VCaP (cell line): ENCODE data around the gene SHANK1.

Experiments used
- H3K27ac ChIP-seq: fragments of 450-650 bp; 2 replicates; pipeline ENCODE4 v1.5.1; 2017
- TF ChIP-seq, protein P1 (sequence below): fragments of 450-650 bp; conservative IDR thresholded peaks from 2 replicates; pipeline ENCODE4 v1.5.1; 2017; ENCODE audit warnings: mild to moderate bottlenecking, moderate library complexity

The SHANK1 gene

DNA sequence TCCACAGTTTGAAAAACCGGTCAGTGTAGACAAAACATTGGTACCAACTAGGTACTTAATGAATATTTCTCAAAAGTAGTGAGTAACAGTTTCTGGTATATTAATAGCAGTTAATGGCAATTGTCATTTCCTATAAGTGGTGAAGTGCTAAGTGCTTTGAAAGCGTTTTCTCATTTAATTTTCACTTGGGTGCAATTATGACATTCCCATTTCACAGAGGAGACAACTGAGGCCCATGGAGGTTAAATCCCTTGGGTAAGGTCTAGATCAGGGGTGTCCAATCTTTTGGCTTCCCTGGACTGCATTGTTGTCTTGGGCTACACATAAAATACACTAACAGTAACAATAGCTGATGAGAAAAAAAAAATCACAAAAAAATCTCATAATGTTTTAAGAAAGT is 79.2 kb downstream of the SHANK1 start:
- no peak overlapping the region for H3K27ac ChIP-seq
- TF ChIP-seq, protein P1, sequence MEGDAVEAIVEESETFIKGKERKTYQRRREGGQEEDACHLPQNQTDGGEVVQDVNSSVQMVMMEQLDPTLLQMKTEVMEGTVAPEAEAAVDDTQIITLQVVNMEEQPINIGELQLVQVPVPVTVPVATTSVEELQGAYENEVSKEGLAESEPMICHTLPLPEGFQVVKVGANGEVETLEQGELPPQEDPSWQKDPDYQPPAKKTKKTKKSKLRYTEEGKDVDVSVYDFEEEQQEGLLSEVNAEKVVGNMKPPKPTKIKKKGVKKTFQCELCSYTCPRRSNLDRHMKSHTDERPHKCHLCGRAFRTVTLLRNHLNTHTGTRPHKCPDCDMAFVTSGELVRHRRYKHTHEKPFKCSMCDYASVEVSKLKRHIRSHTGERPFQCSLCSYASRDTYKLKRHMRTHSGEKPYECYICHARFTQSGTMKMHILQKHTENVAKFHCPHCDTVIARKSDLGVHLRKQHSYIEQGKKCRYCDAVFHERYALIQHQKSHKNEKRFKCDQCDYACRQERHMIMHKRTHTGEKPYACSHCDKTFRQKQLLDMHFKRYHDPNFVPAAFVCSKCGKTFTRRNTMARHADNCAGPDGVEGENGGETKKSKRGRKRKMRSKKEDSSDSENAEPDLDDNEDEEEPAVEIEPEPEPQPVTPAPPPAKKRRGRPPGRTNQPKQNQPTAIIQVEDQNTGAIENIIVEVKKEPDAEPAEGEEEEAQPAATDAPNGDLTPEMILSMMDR = no peak

DNA sequence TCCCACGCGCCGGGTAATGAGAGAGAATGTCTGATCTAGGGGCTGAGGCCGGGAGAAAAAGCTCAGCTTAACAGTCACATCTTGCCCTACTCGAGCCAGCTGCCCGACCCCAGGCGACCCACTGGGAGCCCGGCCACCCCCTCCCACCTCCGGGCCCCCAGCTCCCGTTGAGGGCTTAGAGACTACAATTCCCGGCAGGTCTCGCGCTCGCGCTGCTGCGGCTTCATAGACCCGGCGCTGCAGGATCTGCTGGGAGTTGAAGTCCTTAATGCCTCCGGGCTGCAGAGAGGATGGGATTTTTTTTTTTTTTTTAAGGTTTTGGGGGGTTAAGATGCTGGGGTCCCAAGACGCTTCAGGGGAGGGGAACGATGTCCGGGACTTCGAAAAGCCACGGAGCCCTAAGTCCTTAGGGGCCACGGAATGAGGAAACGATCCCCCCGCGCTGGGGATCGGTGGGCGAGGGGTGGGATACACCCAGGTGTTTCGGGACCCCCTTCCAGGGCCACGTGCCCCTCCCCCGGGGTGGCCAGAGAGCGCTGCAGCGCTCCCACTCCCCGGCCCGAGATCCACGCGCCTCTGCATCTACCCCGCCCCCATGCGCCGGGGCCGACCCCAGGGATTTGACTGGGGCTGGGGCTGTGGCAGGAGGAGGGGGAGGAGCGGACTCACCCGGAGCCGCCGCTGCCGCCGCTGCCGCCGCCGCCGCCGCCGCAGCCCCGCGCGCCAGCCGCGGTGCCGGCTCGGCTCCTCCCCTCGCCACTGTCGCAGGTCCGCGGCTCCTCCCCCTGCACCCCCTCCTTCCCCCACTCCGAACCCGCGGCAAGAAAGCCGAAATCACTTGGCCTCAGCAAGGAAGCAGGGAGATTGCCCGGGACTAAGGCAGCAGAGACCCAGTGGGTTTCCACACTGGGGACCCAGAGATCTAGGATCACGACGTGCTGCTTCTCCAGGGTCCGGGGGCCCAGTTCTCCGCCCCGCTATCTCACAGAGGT is 80.2 kb downstream of the SHANK1 start, which contains the start of gene SYT3:
Gene SYT3 (minus strand): TSS at position 761 of the 992 bp plus-strand sequence. CDS start 2,470 bp downstream, outside the sequence.
- peak within 1 kb of the TSS; percentile 49; the same call in 1 of the 2 replicates for H3K27ac ChIP-seq
- TF ChIP-seq, protein P1 = no peak

DNA sequence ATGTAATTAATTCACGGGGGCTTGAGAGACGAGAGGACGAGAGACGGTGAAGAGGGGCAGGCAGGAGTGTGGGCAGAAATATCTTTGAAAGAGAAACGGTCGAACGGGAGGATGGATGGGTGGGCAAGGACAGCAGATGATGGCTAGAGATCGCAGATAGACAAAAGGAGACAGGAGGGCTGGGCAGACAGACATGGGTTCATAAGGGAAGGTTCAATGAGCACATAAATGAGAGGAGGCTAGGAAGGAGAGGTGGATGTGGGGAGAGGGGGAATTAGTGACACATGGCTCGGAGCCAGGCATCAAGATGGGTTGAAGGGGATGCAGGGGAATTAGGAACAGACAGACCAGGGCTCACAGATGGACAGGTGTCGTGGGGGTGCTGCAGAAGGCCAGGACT is 81.0 kb downstream of the SHANK1 start:
- H3K27ac ChIP-seq = no peak overlapping the region
- TF ChIP-seq, protein P1 = no peak

- no peak overlapping the region for H3K27ac ChIP-seq
- TF ChIP-seq, protein P1 = no peak
These were observed 83.1 kb downstream of the SHANK1 start for GRCh38 chr19:50636317-50637085.

GRCh38 chr19:50633973-50634372 is 85.6 kb downstream of the SHANK1 start:
- TF ChIP-seq, protein P1 = no peak
- no peak overlapping the region for H3K27ac ChIP-seq

- TF ChIP-seq, protein P1 = no peak
- H3K27ac ChIP-seq = no peak overlapping the region
These were observed 86.2 kb downstream of the SHANK1 start for GRCh38 chr19:50633359-50633758.
